A673 (cell line): ENCODE results near the gene GALNT10. TPM values are rescaled to one million over a fixed set of nuclear protein-coding genes. Genes with fewer than 3 reads are reported as not detected.
A peak's percentile ranks its signal among the peaks of the same experiment; 100 is the strongest.

ENCODE experiments used
- BruUV-seq: library from RNA; stranded (reverse); fragments of 400-500 nt; replicated peaks from 2 replicates; lab custom pipeline; 2021; lab: Mats Ljungman, UMichigan
- CTCF ChIA-PET: fragments of 300-600 bp; sonication (Branson Sonifier 250); formaldehyde crosslinking; loops from one replicate; lab custom pipeline; 2022; ENCODE audit warnings: antibody characterized with exemption; lab: Charles Lee
- POLR2A ChIA-PET: fragments of 300-600 bp; sonication (Branson Sonifier 250); formaldehyde crosslinking; loops from one replicate; lab custom pipeline; 2022; ENCODE audit warnings: antibody characterized with exemption; ENCODE audit not compliant: low non-redundant PET; lab: Charles Lee
- DNase-seq: peaks from one replicate; pipeline ENCODE4 v3.0.0-alpha.2; 2015; ENCODE audit warnings: low spot score
- H3K27ac ChIP-seq: fragments of 200-600 bp; sonication (generic); 2 replicates; pipeline ENCODE4 v1.5.1; 2016; ENCODE audit warnings: mixed run types, low read depth, mild to moderate bottlenecking, mixed read lengths, antibody characterized with exemption, low read length; ENCODE audit not compliant: poor library complexity, severe bottlenecking
- H3K27me3 ChIP-seq: fragments of 200-600 bp; sonication (generic); replicated peaks from 2 replicates; pipeline ENCODE4 v1.6.1; 2017; ENCODE audit warnings: mixed run types, low read depth, mild to moderate bottlenecking, mixed read lengths, antibody characterized with exemption, low read length; ENCODE audit not compliant: insufficient read depth, poor library complexity
- H3K36me3 ChIP-seq: fragments of 200-600 bp; sonication (generic); 2 replicates; pipeline ENCODE4 v1.6.1; 2016; ENCODE audit warnings: mixed run types, mild to moderate bottlenecking, mixed read lengths, antibody characterized with exemption, low read length; ENCODE audit not compliant: insufficient read depth, poor library complexity, severe bottlenecking
- H3K4me1 ChIP-seq: fragments of 200-600 bp; sonication (generic); 2 replicates; pipeline ENCODE4 v1.6.1; 2017; ENCODE audit warnings: mixed run types, mild to moderate bottlenecking, mixed read lengths, antibody characterized with exemption, low read length; ENCODE audit not compliant: insufficient read depth, poor library complexity, severe bottlenecking
- H3K4me3 ChIP-seq: fragments of 200-600 bp; sonication (generic); 2 replicates; pipeline ENCODE4 v1.5.1; 2016; ENCODE audit warnings: low read depth, mixed run types, mild to moderate bottlenecking, mixed read lengths, low read length; ENCODE audit not compliant: poor library complexity, severe bottlenecking
- H3K9me3 ChIP-seq: fragments of 200-600 bp; sonication (generic); 2 replicates; pipeline ENCODE4 v1.6.1; 2016; ENCODE audit warnings: mixed run types, low read depth, mild to moderate bottlenecking, mixed read lengths, antibody characterized with exemption, low read length; ENCODE audit not compliant: poor library complexity, severe bottlenecking
- EZH2 ChIP-seq: fragments of 200-600 bp; sonication (generic); IDR thresholded peaks from 2 replicates; pipeline ENCODE4 v1.6.1; 2017; ENCODE audit warnings: borderline replicate concordance, low read depth, mild to moderate bottlenecking, mixed read lengths, antibody characterized with exemption, low read length; ENCODE audit not compliant: poor library complexity, severe bottlenecking
- intact Hi-C: fragments of 100-400 bp; cut with micrococcal nuclease; formaldehyde crosslinking; loops from one replicate; pipeline ENCODE4 v1.10.0; 2022; ENCODE audit not compliant: unreplicated experiment
- total RNA-seq: library from RNA; stranded (reverse); gene quantifications from 2 replicates; pipeline ENCODE4 v1.2.3, GENCODE V29; 2021
- TF ChIP-seq, protein P1 (sequence below): fragments of 300-800, 200-600 bp; sonication (generic); conservative IDR thresholded peaks from 2 replicates; pipeline ENCODE4 v1.5.1; 2017; ENCODE audit warnings: low read depth, mild to moderate bottlenecking, antibody characterized with exemption, low read length, moderate library complexity, mixed read lengths

The GALNT10 gene
- total RNA-seq, 1 experiment from 2014 or later: 17.9 TPM

DNA sequence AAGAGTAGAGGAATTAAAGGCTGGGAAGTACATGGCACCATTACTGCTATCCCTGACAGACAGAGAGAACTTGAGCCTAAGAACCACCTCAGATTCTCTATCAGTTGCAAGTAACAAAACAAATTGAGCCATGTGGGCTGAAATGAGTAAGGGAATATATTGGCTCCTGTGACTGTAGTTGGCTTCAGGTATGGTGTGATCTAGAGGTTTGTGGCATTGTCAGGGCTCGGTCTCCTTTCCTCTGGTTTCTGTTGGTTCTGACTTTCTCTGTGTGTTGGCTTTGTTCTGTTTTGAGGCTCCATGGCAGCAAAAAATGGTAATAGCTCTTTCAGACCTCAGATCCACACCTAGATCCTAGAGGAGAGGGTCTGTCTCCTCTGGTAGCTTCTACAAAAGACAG, 5.7 kb downstream of the GALNT10 start:
- peaks cover 8% of the 10 kb centered on the region for H3K4me1 ChIP-seq
- BruUV-seq: no TSS peak
- no peaks in the 10 kb centered on the region for H3K27me3 ChIP-seq
- H3K4me3 ChIP-seq: no peak overlapping the region
- no peaks in the 10 kb centered on the region for H3K36me3 ChIP-seq
- no peak for DNase-seq
- ChIA-PET CTCF (interaction anchor here (1.5 kb wide), 1 partner anchor 209 kb away, joined by 5 read pairs; no protein-coding TSS in a partner anchor), POLR2A (no interaction called here)
- H3K27ac ChIP-seq: no peak overlapping the region
- intact Hi-C loops: no loop called here
- H3K9me3 ChIP-seq: no peaks in the 10 kb centered on the region
- TF ChIP-seq EZH2: no peak
- TF ChIP-seq, protein P1, sequence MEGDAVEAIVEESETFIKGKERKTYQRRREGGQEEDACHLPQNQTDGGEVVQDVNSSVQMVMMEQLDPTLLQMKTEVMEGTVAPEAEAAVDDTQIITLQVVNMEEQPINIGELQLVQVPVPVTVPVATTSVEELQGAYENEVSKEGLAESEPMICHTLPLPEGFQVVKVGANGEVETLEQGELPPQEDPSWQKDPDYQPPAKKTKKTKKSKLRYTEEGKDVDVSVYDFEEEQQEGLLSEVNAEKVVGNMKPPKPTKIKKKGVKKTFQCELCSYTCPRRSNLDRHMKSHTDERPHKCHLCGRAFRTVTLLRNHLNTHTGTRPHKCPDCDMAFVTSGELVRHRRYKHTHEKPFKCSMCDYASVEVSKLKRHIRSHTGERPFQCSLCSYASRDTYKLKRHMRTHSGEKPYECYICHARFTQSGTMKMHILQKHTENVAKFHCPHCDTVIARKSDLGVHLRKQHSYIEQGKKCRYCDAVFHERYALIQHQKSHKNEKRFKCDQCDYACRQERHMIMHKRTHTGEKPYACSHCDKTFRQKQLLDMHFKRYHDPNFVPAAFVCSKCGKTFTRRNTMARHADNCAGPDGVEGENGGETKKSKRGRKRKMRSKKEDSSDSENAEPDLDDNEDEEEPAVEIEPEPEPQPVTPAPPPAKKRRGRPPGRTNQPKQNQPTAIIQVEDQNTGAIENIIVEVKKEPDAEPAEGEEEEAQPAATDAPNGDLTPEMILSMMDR: no peak

DNA sequence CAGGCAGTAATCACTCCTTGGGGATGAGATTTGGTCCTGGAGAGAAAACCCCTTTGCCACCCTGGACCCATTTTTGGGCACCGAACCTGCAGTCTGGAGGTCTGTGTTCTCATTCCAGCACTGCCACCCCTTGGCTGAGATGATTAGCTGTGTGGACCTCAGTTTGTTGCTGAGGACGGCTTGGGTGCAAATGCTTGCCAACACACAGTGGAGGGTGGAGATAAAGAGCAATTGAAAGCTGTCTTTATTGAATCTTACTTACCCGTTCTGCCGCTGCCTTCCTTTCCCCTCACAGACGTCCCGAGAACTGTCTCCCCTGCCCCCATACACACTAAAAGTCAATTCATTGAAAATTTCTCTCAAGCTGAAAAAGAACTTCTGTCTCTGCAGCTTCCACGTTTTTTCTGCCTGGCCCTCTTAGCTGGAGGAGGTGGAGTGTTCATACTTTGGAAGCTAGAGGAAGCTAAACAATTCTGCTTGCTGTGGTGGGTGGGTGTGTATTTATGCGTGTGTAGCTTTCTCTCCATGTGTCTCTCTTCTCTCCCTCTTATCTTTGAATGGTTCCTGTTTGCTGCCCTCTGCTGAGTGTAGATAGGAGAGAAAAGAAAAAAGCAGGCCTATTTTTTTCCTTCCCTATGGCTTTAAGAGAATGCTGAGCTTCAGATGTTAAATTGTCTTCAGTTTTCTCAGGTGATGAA, 6.6 kb downstream of the GALNT10 start:
- Histone ChIP-seq H3K4me3 (no peak overlapping the region), H3K36me3 (no peaks in the 10 kb centered on the region), H3K27me3 (no peaks in the 10 kb centered on the region), H3K9me3 (no peaks in the 10 kb centered on the region), H3K4me1 (no peaks in the 10 kb centered on the region), H3K27ac (no peak overlapping the region)
- CTCF ChIA-PET: interaction anchor here (0.5 to 1.5 kb wide), 3 partner anchors 125 to 208 kb away, joined by 4 to 14 read pairs (median 5); no protein-coding TSS in a partner anchor
- BruUV-seq: no TSS peak
- intact Hi-C loops: no loop called here
- TF ChIP-seq, protein P1: peak; percentile 44
- TF ChIP-seq EZH2: no peak
- POLR2A ChIA-PET: no interaction called here
- peak; percentile 42 for DNase-seq

DNA sequence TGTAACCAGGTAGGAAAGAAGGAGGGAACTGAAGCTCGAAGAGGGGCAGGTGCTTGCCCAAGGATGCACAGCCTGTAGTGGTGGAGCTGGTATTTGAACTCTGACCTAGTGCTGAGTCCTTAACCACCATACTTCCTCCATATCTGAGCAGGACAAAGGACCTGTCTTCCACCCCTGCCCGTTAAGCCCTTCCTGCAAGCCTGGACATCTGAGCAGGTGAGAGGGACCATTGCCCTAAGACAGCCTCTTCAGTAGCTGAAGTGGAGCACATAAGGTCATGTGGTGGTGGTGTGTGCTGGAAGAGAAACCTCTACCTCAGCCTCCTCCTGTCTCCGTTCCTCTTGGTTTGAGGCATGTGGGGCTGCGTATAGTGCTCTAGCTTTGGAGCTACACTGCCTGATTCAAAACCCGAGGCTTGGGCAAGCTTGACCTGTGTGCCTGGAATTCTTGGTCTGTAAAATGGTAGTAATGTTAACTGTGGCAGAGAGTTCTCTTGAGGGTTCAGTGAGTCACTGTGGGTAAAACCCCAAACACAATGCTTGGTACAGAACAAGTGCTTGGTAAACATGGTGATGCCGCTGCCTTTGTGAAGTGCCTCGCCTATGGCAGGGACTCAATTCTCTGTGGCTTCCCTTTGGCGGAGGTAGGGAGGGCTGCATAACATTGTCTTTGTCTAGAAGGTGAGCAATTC, 7.4 kb downstream of the GALNT10 start:
- BruUV-seq: no TSS peak
- TF ChIP-seq EZH2: no peak
- TF ChIP-seq, protein P1: no peak
- no peaks in the 10 kb centered on the region for H3K27me3 ChIP-seq
- intact Hi-C loops: no loop called here
- ChIA-PET POLR2A (no interaction called here), CTCF (interaction anchor here (1.4 to 1.5 kb wide), 2 partner anchors 125 to 207 kb away, joined by 5 to 14 read pairs; no protein-coding TSS in a partner anchor)
- no peak for DNase-seq
- H3K36me3 ChIP-seq: no peaks in the 10 kb centered on the region
- no peaks in the 10 kb centered on the region for H3K4me1 ChIP-seq
- no peak overlapping the region for H3K27ac ChIP-seq
- no peak overlapping the region for H3K4me3 ChIP-seq
- H3K9me3 ChIP-seq: no peaks in the 10 kb centered on the region
